MG63 (cell line): ENCODE results near the gene CNOT8. TPM values are rescaled to one million over a fixed set of nuclear protein-coding genes. Genes with fewer than 3 reads are reported as not detected.
"Not testable (repeated sequence)": the region's sequence is repeated elsewhere in the genome, so short reads cannot be mapped to it uniquely, and the experiment has no call there.

Source experiments
- DNase-seq: peaks from one replicate; pipeline ENCODE4 v3.0.0-alpha.2; 2020
- H3K27me3 ChIP-seq: fragments of 250-450 bp; sonication (Bioruptor Pico); 2 replicates; pipeline ENCODE4 v1.5.1; 2020; ENCODE audit warnings: mild to moderate bottlenecking, moderate library complexity
- H3K36me3 ChIP-seq: fragments of 250-450 bp; sonication (Bioruptor Pico); 2 replicates; pipeline ENCODE4 v1.5.1; 2020; ENCODE audit warnings: mild to moderate bottlenecking, moderate library complexity
- H3K4me3 ChIP-seq: fragments of 250-450 bp; sonication (Bioruptor Pico); 2 replicates; pipeline ENCODE4 v1.5.1; 2020; ENCODE audit warnings: mild to moderate bottlenecking, moderate library complexity
- H3K9me3 ChIP-seq: fragments of 250-450 bp; sonication (Bioruptor Pico); 2 replicates; pipeline ENCODE4 v1.5.1; 2020; ENCODE audit warnings: mild to moderate bottlenecking, moderate library complexity
- total RNA-seq: library from RNA; depleted of rRNA; stranded (reverse); fragments of >200 nt; shearing (Covaris generic); gene quantifications from 2 replicates; pipeline ENCODE4 v1.2.3, GENCODE V29; 2014; ENCODE audit warnings: low replicate concordance

CNOT8 gene
- total RNA-seq, 1 experiment from 2014 or later, result 70.7 TPM

DNA sequence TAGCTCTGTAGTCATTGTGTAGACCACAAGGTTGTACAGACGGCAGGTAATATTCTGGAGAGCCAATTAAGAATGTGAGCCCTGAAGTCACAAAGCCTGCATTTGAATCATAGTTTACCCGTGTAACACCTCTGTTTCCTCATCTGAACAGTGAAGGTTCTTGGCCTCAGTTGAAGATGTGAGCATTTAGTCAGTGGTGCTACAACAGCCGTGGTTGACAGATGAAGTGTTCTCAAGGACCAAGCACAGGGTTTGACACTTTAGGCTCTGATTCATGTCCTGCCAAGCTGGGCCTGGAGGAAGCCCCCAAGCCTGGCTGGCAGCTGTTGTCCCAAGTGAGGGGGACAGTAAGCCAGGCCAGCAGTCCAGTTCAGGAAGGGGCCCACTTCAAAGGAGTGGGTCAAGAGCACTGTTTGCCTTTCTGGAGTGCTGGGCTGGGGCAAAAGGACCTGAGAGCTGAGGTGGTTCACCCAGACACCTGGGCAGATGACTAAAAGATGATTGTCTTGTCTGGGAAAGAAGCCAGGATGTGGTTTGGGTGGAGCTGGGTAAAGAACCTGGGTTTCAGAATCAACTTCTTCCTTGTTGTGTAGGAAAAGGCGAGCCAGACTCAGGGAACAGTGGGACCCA lies 28.7 kb upstream of the CNOT8 start:
- Histone ChIP-seq H3K4me3 (no peak overlapping the region), H3K27me3 (no peaks in the 10 kb centered on the region), H3K36me3 (peaks cover 62% of the 10 kb centered on the region), H3K9me3 (no peaks in the 10 kb centered on the region)
- peak; percentile 15 for DNase-seq

DNA sequence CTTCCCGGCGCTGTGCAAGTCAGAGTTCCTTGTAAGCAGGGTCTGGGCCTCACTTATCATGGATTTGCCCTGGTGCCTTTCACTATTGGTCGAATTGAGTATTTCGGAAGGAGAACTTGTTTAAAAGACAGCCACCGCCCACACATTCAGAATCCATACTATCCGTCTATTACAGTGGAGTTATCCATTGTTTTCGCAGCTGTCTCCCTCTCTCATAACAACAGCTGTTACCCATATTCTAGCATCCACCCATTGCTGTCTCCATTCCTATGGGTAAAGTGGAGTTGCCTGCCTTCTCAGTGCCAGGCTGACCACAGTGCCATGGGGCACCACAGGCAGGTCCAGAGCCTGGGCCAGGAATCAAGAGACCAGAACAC lies 28.2 kb upstream of the CNOT8 start:
- H3K36me3 ChIP-seq, result peaks cover 65% of the 10 kb centered on the region

GRCh38 chr5:154830596-154830995 lies 27.8 kb upstream of the CNOT8 start:
- Histone ChIP-seq H3K4me3 (no peak overlapping the region), H3K9me3 (no peaks in the 10 kb centered on the region), H3K36me3 (peaks cover 64% of the 10 kb centered on the region), H3K27me3 (no peaks in the 10 kb centered on the region)
- no peak for DNase-seq

More for the DNA sequence above, 28.2 kb upstream of the CNOT8 start:
- no peaks in the 10 kb centered on the region for H3K27me3 ChIP-seq
- DNase-seq, result no peak
- no peak overlapping the region for H3K4me3 ChIP-seq
- no peaks in the 10 kb centered on the region for H3K9me3 ChIP-seq

- H3K27me3 ChIP-seq, result no peaks in the 10 kb centered on the region
- no peak overlapping the region for H3K4me3 ChIP-seq
- H3K9me3 ChIP-seq, result no peaks in the 10 kb centered on the region
- DNase-seq, result no peak
- peaks cover 64% of the 10 kb centered on the region for H3K36me3 ChIP-seq
Measured at GRCh38 chr5:154831451-154831850, 27.0 kb upstream of the CNOT8 start.

DNA sequence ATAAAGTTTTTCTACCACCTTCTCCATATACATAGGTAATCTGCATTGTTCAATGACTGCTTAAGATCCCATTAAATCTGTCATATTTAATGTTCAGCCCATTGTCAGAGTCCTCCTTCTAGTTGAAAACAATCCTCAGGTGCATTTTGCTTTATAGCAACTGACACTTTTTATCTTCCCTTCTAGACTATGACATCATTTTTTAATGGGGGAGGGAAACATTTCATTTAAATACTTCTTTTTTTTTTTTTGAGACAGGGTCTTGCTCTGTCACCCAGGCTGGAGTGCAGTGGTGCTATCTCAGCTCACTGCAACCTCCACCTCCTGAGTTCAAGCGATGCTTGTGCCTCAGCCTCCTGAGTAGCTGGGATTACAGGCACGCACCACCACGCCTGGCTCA lies 25.6 kb upstream of the CNOT8 start:
- H3K36me3 ChIP-seq, result peaks cover 66% of the 10 kb centered on the region
- H3K27me3 ChIP-seq, H3K9me3 ChIP-seq, DNase-seq, H3K4me3 ChIP-seq: not testable (repeated sequence)

GRCh38 chr5:154834053-154834452 lies 24.4 kb upstream of the CNOT8 start:
- Histone ChIP-seq H3K36me3 (peaks cover 59% of the 10 kb centered on the region), H3K9me3 (no peaks in the 10 kb centered on the region), H3K4me3 (no peak overlapping the region), H3K27me3 (no peaks in the 10 kb centered on the region)
- DNase-seq, result no peak

DNA sequence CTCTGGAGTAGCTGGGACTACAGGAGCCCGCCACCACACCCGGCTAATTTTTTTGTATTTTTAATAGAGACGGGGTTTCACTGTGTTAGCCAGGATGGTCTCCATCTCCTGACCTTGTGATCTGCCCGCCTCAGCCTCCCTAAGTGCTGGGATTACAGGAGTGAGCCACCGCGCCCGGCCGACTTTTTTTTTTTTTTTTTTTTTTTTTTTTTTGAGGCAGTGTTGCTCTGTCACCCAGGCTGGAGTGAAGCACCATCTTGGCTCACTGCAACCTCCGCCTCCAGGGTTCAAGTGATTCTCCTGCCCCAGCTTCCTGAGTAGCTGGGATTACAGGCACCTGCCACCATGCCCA lies 22.8 kb upstream of the CNOT8 start:
- not testable (repeated sequence) for H3K4me3 ChIP-seq, DNase-seq, H3K9me3 ChIP-seq, H3K27me3 ChIP-seq
- H3K36me3 ChIP-seq, result peaks cover 49% of the 10 kb centered on the region

- Histone ChIP-seq H3K27me3 (no peaks in the 10 kb centered on the region), H3K36me3 (peaks cover 51% of the 10 kb centered on the region), H3K9me3 (no peaks in the 10 kb centered on the region), H3K4me3 (no peak overlapping the region)
- DNase-seq, result no peak
Measured at GRCh38 chr5:154836225-154836624, 22.2 kb upstream of the CNOT8 start.

DNA sequence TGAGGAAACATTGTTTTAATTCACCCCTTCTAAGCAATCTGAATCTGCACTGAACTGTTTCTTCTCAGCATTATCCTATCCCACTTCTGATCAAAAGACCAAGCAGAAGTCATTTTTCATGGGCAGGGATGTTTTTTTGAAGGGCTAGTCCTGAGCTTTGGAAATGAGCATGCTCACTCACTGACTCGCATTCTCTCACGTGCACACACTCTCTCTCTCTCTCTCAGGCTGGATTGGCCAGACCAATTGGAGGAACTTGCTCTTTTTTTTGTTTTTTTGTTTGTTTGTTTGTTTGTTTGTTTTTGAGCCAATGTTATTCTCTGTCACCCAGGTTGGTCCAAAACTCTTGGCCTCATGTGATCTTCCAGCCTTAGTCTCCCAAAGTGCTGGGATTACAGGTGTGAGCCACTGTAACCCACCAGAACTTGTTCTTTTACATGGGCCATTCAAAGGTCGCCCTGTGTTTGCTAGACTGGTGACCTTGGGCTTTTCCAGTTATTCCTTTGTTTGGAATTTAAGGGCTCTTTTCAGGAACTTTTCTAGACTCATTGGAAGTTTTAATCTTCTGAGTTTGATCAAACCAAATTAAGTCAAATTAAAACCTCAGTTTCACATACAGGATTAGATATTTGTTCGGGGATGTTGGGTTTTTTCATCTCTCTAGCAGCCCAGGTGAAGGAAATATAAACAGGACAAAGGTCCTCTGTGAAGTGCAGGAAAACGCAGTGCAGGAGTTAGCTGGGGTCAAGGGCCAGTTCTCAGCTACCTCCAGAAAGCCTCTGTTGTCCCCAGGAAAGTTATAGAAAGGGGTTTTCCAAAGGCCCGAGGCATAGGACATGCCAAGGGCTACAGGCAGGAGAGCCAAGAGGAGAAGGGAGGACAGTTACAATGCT lies 21.2 kb upstream of the CNOT8 start:
- Histone ChIP-seq H3K4me3 (no peak overlapping the region), H3K27me3 (no peaks in the 10 kb centered on the region), H3K36me3 (peaks cover 44% of the 10 kb centered on the region), H3K9me3 (no peaks in the 10 kb centered on the region)
- no peak for DNase-seq

GRCh38 chr5:154840435-154841272 lies 17.8 kb upstream of the CNOT8 start:
- H3K27me3 ChIP-seq, result no peaks in the 10 kb centered on the region
- DNase-seq, result no peak
- no peaks in the 10 kb centered on the region for H3K9me3 ChIP-seq
- peaks cover 38% of the 10 kb centered on the region for H3K36me3 ChIP-seq
- H3K4me3 ChIP-seq, result no peak overlapping the region

DNA sequence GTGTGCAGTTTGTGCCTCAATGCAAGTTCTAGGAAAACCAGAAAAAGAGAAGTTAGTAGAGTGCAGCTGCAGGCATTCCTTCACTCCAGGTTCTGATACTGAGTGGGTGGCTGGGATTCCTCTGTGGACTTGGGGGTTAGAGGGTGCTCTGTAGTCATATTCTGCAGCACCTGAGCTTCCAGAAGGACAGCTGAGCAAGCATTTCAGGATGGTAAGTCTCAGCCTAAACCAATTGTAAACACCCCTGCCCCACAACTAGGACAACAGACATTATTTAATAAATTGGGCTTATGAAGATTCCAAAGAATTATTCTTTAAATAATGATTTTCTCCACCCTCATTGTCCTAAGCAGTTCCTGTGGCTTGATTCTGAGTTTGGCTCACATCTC lies 17.2 kb upstream of the CNOT8 start:
- Histone ChIP-seq H3K4me3 (no peak overlapping the region), H3K27me3 (no peaks in the 10 kb centered on the region), H3K36me3 (peaks cover 34% of the 10 kb centered on the region), H3K9me3 (no peaks in the 10 kb centered on the region)
- DNase-seq, result no peak

DNA sequence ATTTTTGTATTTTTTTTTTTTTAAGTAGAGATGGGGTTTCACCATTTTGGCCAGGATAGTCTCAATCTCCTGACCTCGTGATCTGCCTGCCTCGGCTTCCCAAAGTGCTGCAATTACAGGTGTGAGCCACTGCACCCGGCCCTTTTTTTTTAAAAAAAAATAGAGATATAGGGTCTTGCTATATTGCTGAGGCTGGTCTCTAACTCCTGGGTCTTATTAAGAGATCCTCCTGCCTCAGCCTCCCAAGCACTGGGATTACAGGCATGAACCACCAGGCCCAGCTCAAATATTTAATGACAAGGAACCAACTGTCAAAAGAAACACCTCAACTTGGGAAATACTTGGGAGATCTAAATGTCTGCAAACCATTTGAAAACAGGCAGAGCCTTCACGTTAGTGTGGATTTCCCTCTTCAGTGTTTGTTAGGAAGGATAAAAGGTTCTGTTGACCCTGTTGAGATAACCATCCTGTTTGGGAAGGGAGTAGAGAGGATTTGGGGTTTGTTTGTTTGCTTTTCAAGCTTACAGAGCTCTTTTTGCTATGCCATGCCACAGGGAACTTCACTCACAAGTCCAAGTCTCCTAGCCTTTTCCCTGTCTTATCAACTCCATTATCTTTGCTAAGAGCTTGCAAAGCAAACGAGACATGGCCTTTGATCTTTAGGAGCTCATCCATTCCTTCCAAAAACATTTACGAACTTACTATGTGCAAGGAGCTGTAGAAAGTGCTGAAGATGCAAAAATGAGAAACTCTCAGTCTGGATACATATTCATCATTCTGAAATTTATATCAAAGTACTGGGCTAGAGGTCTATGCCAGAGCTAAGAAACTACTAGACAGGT lies 15.5 kb upstream of the CNOT8 start:
- DNase-seq, result no peak
- no peak overlapping the region for H3K4me3 ChIP-seq
- H3K9me3 ChIP-seq, result no peaks in the 10 kb centered on the region
- H3K36me3 ChIP-seq, result peaks cover 21% of the 10 kb centered on the region
- H3K27me3 ChIP-seq, result no peaks in the 10 kb centered on the region

- H3K27me3 ChIP-seq, result no peaks in the 10 kb centered on the region
- H3K9me3 ChIP-seq, result no peaks in the 10 kb centered on the region
- peaks cover 16% of the 10 kb centered on the region for H3K36me3 ChIP-seq
- no peak overlapping the region for H3K4me3 ChIP-seq
- no peak for DNase-seq
Measured at GRCh38 chr5:154844809-154845208, 13.6 kb upstream of the CNOT8 start.

GRCh38 chr5:154849264-154849785 lies 9.1 kb upstream of the CNOT8 start:
- Histone ChIP-seq H3K9me3 (no peaks in the 10 kb centered on the region), H3K27me3 (no peaks in the 10 kb centered on the region), H3K4me3 (no peak overlapping the region), H3K36me3 (0 out of 2 replicates have a peak, but pooled peaks cover 3% of the 10 kb centered on the region)
- DNase-seq, result no peak

GRCh38 chr5:154849791-154850201 lies 8.6 kb upstream of the CNOT8 start:
- H3K4me3 ChIP-seq, result peak overlapping the region; percentile 23
- H3K27me3 ChIP-seq, result no peaks in the 10 kb centered on the region
- H3K36me3 ChIP-seq, result 0 out of 2 replicates have a peak, but pooled peaks cover 3% of the 10 kb centered on the region
- no peaks in the 10 kb centered on the region for H3K9me3 ChIP-seq
- DNase-seq, result no peak
